GM18858 (cell line): ENCODE measurements around the gene VMA21.

ENCODE experiments used
- ATAC-seq: cut with Tn5 transposase; IDR thresholded peaks from one replicate; pipeline ENCODE4 v1.9.1; 2021; ENCODE audit not compliant: unreplicated experiment

Gene VMA21

DNA sequence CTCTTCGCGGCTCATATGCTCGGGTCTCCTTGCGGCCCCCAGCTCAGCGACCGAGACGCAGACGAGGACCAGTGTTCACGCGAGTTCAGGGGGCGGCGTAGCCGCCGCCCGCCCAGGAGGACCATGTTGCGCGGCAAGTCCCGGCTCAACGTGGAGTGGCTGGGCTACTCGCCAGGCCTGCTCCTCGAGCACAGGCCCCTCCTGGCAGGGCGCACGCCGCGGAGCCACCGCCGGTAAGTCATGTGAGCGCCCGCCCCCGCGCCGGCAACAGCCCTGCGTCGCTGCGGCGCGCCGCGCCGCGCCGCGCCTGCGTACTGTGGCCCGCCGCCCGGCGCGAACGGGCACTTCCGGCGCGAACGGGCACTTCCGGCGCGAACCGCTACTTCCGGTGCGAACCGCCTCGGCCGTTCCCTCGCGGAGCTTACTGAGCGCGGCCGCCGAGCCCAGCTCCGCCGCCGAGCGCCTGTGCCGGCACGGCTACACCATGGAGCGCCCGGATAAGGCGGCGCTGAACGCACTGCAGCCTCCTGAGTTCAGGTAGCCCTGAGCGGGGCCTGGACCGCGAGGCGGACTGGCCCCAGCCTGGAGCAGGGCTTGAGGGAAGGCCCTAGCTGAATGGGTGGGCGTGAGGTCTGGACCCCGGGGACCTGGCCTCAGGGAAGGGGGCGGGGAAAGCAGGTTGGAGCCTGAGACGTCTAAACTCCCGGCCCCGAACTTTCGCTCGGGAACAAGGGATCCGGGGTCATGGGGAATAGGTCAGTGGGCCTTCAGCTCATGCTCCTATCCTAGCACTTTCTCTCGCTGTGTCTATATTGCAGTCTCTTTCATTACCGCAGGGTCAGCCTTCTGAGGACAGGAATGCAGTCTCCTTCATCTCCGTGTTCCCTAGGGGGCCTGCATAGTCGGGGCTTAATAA, at the start of gene VMA21:
TSS of gene VMA21 (plus strand) at position 382 of the 916 bp plus-strand sequence. CDS start at position 485, 103 bp downstream.
- peak; percentile 69 for ATAC-seq

- no peak for ATAC-seq
These were observed 37.7 kb upstream of the VMA21 start for GRCh38 chrX:151359341-151359740.

DNA sequence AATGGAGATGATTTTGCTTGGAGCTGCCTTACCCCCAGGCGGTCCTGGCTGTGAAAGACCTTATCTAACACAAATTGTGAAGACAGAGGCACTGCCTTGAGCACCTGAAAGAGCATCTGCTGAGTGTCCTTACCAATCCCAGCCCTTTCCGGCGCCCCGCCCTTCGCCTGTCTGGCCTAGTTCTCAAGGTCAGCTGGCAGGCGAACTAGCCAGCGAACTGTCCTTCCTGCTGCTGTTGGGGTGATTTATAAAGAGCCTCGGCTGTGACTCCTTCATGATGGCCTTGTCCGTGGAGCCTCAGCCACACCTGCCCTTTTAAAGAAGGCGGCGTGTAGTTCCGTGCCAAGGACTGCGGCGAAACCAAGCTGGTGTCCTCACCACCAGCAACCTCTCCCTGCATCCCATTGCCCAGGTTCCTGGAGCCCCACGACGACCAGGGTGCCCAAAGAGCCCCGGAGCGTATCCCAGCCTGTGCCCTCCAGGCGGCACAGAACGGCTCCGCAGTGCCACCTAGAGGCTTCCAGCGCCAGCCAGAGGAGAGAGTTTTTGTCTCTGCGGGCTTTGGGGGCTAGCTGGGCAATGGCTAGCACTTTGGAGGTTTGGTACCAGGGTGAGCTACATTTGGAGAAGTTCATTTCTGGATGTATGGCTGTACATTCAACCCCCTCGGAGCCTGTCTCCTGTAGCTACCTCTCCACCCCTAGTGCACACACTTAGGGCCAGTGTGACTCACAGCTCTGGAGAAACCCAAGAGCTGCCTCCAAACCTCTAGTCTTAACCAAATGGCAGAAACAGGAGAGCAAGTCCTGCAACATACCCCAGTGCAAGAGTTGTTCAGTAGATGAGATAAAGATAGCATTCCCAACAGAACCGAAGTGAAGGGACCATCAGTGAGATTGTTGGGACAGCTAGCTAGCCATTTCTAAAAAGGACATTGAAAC, 36.8 kb upstream of the VMA21 start:
- peak; percentile 57 for ATAC-seq

GRCh38 chrX:151363316-151363715, 33.7 kb upstream of the VMA21 start:
- ATAC-seq: peak; percentile 50

- ATAC-seq: no peak
These were observed 31.4 kb upstream of the VMA21 start for GRCh38 chrX:151365579-151365978.

- no peak for ATAC-seq
These were observed 26.1 kb upstream of the VMA21 start for GRCh38 chrX:151370906-151371305.

DNA sequence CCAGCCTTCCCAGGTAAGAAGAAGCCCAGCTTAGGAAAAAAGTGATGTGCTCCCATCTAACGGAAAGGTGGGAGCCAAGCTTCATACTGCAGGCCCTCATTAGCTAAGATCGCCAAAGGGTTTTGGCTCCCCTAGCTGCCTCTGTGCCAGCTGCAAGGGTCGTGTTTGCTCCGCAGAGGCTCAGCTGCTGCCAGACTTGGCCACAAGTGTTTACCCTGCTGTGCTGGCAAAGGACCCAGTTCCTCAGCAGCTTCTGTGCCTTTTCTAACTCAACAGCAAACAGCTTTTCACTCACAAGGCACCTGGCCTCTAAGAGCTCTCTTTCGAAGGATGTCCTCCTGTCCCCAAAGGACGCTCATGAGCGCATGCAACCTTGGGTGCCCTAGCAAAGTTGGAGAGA, 12.2 kb upstream of the VMA21 start:
- no peak for ATAC-seq

DNA sequence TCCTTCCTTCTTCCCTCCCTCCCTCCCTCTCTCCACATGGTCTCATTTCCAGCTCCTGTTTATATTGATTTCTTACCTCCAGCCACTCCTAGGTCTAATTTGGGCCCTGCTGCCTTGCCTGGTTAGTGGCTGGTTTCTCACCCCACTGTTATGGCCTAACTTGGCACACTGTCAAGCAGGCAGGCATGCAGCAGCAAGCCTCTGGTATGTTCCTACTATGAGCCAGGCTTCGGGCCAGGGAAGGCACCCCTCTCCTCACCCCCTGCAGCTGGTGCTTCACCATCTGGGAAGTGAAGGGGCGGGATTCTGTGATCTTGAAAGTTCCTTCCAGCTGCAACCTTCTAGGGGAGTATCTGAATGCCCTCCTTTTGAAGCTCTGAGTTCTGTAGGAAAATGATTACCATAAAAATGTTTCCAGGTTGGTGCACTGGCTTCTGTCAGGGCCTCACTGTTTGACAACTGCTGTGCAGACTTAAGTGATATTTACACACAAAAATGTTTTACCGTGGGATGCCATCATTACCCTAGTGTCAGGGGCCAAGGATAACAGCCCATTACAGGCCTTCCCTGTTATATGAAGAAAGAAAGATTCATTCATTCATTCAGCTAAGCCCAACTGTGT, 10.1 kb upstream of the VMA21 start:
- no peak for ATAC-seq

DNA sequence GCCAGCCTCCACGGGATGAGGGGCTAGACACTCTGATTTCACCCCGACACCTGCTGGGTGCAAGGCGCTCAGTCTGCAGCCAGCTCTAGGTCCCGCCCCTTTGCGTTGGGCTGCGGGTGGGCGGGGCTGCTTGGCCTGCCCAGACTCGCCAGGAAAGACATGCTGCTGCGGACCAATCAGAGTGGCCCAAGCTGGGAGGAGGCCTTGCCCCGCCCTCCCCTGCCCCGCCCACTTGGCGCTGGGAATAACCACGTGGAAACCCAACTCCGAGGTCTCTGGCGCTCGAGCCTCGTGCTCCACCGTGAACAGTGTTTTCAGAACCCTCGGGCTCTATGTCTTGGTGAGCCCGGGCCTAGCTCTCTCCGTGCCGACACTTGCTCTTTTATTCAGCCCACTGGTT, 5.3 kb upstream of the VMA21 start:
- ATAC-seq: no peak

GRCh38 chrX:151393514-151393913, 3.5 kb upstream of the VMA21 start:
- no peak for ATAC-seq

DNA sequence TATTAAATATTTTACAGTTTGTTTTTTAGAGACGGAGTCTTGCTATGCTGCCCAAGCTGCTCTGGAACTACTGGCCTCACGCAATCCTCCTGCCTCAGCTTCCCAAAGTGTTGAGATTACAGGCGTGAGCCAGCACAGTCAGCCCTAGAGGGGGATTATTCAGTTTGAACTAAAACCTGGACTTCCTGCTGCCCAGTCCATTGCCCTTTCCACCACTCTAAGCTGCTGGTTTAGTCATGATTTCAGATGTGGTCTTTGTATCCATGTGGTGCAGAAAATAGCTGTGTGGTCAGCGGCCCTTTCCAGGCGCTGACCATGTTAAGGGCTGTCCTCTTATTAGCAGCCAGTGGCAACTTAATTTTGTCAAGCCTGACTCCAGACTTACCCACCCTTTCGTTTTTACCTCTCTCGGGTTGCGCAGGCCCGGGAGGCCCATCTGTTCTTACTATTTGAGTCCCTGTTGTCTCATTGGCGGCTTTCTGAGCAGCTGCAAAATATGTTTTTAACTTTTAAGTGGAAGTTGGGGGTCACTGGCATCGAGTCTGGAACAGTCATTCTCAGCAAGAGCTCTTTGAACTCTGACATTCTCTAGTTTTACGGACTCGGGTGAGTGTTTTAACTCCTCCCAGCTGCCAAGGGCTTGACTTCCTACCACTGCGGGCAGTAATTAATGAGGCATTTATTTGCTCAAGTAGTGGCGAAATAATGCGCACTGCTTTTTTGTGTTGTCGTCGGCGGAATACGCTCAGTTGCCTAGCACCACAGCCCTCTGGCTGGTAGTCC, 773 bp upstream of the VMA21 start:
- ATAC-seq: peak; percentile 10

DNA sequence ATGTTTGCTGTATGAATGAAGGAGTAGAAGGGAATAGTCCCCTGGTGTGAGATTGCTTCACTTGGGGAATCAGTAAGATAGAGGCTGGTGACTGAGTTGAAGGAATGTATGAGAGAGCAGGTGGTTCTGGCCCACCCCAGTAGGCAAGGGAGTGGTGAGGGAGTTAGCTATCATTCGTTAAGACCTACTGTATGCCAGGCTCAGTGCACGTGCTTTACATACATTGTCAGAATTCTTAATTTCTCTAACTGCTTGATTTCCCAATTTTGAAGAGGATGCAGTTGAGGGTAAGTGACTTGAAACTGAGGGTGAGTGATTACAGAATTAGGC, 700 bp downstream of the VMA21 start:
- peak; percentile 3 for ATAC-seq

DNA sequence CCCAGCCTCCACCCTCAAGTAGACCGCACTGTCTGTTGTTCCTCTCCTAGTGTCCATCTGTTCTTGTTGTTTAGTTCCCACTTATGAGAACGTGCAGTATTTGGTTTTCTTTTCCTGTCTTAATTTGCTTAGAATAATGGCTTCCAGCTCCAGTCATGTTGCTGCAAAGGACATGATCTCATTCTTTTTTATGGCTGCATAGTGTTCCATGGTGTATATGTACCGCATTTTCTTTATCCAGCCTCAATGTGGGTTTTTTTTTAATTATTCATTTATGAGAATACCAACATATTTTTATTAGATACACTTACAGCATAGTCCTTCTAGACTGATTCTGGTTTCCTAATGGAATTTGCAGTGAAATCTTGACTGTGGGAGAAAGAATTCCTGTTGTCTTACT, 1.3 kb downstream of the VMA21 start:
- ATAC-seq: no peak

DNA sequence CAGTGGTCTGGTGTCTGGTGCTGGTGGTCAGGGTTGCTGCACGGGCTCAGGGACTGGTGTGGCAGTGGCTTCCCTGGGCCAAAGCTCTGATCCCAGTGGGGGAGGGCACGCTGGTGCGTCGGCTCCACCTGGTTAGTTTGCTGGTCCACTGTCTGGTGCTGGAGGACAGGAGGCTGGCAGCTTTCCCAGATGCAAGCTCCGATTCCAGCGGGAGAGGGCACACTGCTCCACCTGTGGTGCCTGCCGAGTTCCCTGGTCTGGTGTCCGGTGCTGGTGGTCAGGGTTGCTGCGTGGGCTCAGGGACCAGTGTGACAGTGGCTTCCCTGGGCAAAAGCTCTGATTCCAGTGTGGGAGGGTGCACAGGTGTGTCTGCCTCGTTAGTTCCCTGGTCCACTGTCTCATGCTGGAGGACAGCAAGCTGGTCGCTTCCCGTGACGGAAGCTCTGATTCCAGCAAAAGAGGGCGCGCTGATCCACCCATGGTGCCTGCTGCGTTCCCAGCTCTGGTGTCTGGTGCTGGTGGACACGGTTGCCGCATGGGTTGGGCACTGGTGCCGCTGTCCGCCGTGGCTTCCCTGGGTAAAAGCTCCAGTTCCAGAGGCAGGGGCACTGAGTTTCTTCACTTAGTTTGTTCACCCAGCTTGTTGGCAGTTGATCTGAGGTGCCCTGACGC, 5.8 kb downstream of the VMA21 start:
- no peak for ATAC-seq

DNA sequence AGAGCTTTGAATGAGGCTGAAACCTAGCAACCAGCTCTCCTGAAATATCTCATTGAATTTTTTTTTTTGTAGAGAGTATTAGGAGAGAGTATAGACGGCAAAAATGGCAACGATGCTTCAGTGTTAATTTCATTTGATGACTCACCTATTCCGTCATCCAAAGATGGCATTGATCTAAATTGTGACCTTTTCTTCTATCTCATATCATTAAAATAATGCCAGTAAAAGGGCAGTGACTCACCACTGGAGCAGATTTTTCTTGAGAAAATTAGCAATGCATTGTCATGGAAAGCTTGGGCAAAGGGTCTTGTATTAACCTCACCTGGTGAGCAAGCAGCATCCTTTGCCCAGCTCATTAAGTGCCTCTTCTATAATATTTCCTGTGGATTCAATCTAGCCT, 19.6 kb downstream of the VMA21 start:
- no peak for ATAC-seq

- no peak for ATAC-seq
These were observed 22.8 kb downstream of the VMA21 start for GRCh38 chrX:151419782-151420181.

DNA sequence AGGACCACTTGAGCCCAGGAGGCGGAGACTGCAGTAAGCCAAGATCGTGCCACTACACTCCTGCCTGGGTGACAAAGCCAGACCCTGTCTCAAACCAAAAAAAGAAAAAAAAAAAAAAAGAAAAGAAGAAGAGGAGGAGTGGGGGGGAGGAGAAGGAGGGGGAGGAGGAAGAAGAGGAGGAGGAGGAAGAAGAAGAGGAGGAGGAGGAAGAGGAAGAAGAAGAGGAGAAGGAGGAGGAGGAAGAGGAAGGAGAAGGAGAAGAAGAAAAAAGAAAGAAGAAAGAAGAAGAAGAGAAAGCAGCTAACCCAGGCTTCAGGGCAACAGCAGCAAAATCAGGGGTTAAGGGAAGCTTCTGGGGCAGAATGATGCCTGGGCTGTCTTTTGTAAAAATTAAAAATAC, 27.5 kb downstream of the VMA21 start:
- no peak for ATAC-seq

- ATAC-seq: no peak
These were observed 51.5 kb downstream of the VMA21 start for GRCh38 chrX:151448509-151448908.

DNA sequence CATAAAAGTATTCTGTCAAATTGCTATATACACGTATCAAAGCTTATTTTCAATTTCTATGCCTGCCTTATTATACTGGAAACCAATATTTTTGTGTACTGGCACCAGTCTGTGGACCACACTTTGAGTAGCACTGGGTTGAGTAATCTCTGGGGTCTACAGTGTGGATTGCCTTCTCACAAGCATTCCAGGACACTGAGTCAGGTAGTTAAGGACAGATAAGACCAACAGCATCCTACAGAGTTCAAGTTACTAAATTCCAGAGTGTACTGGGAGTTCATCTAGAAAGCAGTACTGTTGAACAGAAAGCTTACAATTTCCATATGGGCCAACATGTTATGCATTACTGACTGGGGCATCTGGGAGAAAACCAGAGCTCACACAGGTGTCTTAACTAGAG, 61.8 kb downstream of the VMA21 start:
- no peak for ATAC-seq
